GM11168 (cell line): ENCODE data around the gene CLEC14A.

ENCODE experiments used
- in situ Hi-C: fragments of 300-500 bp; cut with MboI; formaldehyde crosslinking; loops from one replicate; pipeline ENCODE4 v1.12.0; 2022; ENCODE audit warnings: low sequenced_read_pairs; ENCODE audit not compliant: unreplicated experiment

Gene CLEC14A

GRCh38 chr14:38207736-38208617 lies 47.9 kb downstream of the CLEC14A start, which contains the start of gene SSTR1:
SSTR1 (plus strand) TSS chr14:38207904; CDS start chr14:38209390, 1,486 bp downstream.
- in situ Hi-C loops = no loop called here

GRCh38 chr14:38207377-38207735 lies 48.5 kb downstream of the CLEC14A start:
- in situ Hi-C loops = no loop called here

GRCh38 chr14:38206689-38207376 lies 49.1 kb downstream of the CLEC14A start:
- in situ Hi-C loops = no loop called here

GRCh38 chr14:38205949-38206665 lies 49.8 kb downstream of the CLEC14A start:
- in situ Hi-C loops = no loop called here

- in situ Hi-C loops = no loop called here
Measured at GRCh38 chr14:38205119-38205813, 50.6 kb downstream of the CLEC14A start.

- in situ Hi-C loops = no loop called here
Measured at GRCh38 chr14:38204719-38205115, 51.2 kb downstream of the CLEC14A start.
